Bronchial epithelial cell (primary cell): Measurements from ENCODE around the gene ALPP. TPM values are rescaled to one million over a fixed set of nuclear protein-coding genes. Genes with fewer than 3 reads are reported as not detected.
A peak's percentile ranks its signal among the peaks of the same experiment; 100 is the strongest.
"Not testable (repeated sequence)": the region's sequence is repeated elsewhere in the genome, so short reads cannot be mapped to it uniquely, and the experiment has no call there.

Source experiments
- DNase-seq: peaks from one replicate; pipeline ENCODE4 v3.0.0-alpha.2; 2010; ENCODE audit warnings: low read depth
- FAIRE-seq: peaks from 2 replicates; lab custom pipeline; 2011; peaks lifted over from hg19 to GRCh38; lab: Jason Lieb, UNC
- H3K27me3 ChIP-seq: 2 replicates; pipeline ENCODE4 v1.5.1; 2011; ENCODE audit warnings: low read length; ENCODE audit not compliant: control insufficient read depth, insufficient read depth
- H3K36me3 ChIP-seq: 2 replicates; pipeline ENCODE4 v1.5.1; 2011; ENCODE audit warnings: low read length; ENCODE audit not compliant: control insufficient read depth, insufficient read depth
- H3K4me3 ChIP-seq: 2 replicates; pipeline ENCODE4 v1.5.1; 2011; ENCODE audit warnings: mild to moderate bottlenecking, low read depth, low read length, control low read depth
- total RNA-seq: library from RNA; depleted of rRNA; stranded (reverse); fragments of >200 nt; gene quantifications from 2 replicates; pipeline ENCODE4 v1.2.1, GENCODE V29; 2014
- TF ChIP-seq, protein P1 (sequence below): IDR thresholded peaks from 2 replicates; pipeline ENCODE4 v1.5.1; 2011; ENCODE audit warnings: mild to moderate bottlenecking, moderate library complexity, low read length, control low read depth, inconsistent platforms; ENCODE audit not compliant: insufficient read depth, severe bottlenecking

Gene ALPP
- total RNA-seq, 1 donor from 2014 or later = not detected

DNA sequence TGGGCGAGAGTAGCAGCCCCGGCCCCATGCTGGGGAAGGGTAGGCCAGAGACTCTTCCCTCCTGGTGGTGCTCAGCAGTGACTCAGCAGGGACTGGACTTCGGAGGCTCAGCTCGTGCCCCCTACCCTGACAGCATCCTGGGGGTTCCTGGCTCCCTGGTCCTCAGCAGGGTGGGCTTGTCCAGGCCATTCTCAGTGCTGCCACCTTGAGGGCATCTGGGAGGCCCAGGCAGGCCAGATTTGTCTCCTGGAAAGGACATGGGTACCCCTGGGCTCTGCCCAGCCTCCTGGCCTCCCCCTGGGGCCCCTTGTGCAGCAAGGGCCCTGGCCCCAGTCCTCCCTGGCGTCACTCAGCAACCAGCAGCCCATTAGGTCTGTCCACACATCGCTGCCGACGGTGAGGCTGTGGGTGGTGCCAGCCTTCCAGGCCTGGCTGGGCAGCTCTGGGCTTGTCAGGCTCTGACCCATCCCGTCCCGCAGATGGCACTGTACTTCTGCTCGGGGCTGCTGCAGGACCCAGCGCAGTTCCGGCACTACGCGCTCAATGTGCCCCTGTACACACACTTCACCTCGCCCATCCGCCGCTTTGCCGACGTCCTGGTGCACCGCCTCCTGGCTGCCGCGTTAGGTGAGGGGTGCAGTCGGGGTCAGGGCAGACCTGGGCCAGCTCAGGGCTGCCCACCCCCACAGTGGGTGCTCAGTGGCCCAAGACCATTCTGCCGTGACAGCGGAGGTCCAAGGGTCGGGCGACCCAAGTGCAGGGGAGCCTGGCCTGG, 45.0 kb upstream of the ALPP start:
- Histone ChIP-seq H3K27me3 (no peaks in the 10 kb centered on the region), H3K36me3 (no peaks in the 10 kb centered on the region), H3K4me3 (no peak overlapping the region)
- DNase-seq = peak; percentile 51
- no peak for FAIRE-seq
- TF ChIP-seq, protein P1, sequence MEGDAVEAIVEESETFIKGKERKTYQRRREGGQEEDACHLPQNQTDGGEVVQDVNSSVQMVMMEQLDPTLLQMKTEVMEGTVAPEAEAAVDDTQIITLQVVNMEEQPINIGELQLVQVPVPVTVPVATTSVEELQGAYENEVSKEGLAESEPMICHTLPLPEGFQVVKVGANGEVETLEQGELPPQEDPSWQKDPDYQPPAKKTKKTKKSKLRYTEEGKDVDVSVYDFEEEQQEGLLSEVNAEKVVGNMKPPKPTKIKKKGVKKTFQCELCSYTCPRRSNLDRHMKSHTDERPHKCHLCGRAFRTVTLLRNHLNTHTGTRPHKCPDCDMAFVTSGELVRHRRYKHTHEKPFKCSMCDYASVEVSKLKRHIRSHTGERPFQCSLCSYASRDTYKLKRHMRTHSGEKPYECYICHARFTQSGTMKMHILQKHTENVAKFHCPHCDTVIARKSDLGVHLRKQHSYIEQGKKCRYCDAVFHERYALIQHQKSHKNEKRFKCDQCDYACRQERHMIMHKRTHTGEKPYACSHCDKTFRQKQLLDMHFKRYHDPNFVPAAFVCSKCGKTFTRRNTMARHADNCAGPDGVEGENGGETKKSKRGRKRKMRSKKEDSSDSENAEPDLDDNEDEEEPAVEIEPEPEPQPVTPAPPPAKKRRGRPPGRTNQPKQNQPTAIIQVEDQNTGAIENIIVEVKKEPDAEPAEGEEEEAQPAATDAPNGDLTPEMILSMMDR = peak; percentile 68

DNA sequence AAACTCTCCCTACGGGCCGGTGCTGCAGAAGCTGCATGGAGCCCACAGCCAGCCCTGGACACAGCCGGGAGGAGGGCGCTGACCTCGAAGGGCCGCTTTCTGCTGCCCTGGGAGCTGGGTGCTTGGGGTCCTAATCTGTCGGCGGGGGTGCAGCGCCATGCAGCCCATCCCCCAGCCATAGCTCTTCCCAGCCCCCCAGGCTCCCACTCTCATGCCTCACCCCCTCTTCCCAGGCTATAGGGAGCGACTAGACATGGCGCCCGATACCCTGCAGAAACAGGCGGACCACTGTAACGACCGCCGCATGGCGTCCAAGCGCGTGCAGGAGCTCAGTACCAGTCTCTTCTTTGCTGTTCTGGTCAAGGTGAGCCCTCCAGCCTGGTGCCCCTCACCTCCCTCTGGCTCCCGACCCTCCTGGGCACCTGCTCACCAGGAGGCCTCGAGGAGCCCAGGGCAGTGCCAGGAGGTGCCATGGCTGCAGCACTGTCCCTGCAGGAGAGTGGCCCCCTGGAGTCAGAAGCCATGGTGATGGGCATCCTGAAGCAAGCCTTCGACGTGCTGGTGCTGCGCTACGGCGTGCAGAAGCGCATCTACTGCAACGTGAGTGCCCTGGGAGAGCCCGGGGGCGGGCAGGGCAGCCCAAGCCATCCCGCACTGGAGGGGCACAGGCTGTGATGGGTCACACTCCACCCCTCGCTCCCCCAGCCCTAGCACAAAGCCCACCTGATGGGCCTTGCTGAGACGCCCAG, 44.2 kb upstream of the ALPP start:
- FAIRE-seq, DNase-seq, H3K4me3 ChIP-seq, H3K36me3 ChIP-seq, H3K27me3 ChIP-seq: not testable (repeated sequence)

DNA sequence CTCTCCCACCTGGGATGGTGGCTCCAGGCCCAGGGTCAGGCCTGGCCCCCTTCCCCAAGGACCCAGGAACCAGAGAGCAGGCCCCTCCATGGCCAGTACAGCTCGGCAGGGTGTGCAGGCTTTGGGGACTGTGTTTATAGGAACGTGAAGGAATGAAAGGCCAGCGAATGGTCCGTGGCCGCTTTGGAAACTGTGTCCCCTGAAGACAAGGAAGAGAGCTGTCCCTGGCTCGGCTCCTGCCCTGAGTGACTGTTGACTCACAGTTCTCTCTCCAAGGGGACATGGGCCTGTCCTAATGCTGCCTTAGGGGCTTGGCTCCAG, 43.7 kb upstream of the ALPP start:
- not testable (repeated sequence) for DNase-seq, H3K27me3 ChIP-seq, H3K4me3 ChIP-seq, H3K36me3 ChIP-seq, FAIRE-seq

DNA sequence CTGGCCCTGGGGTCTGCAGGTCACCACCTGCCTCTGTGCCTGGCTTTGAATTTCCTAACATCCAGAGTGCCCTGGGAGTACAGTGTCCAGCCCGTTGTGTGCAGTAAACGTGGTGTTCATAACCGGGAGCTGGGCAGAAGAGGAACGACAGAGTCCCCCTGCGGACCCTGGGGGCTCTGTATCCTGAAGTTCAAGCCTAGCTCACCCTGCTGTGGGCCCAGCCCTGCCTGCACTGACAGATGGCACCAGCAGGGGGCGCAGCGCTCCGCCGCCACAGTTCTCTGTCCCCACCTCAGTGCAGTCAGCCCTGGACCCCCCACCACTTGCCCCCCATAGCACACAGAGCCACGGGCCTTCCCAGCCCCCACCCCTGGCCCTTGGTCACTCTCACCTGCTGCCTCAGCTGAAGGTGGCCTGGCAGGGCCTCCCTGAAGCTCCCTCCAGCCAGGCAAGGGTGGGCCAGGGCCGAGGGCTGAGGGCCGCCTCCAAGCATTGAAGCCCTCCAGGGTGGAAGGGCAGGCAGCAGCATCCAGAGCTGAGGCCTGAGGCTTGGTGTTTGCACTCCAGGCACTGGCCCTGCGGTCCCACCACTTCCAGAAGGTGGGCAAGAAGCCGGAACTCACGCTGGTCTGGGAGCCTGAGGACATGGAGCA, 43.2 kb upstream of the ALPP start:
- DNase-seq, H3K36me3 ChIP-seq, H3K27me3 ChIP-seq, H3K4me3 ChIP-seq: not testable (repeated sequence)
- peak; percentile 89 for FAIRE-seq
- TF ChIP-seq, protein P1 = peak; percentile 62

DNA sequence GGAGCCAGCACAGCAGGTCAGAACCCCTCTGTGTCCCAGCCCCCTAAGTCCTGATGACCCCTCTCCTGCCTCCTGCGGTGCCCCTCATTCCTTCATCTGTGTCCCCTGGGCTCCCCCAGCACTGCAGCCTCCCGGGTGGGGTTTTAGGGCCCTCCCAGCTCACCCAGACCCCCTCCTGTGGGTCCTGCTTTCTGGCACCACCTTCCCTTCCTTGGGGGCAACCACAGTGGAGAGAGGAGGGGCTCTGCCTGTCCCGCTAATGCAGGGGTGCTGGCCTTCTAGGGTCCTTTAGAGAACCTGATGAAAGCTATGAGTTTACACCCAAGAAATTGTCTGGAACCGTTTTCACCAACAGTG, 42.7 kb upstream of the ALPP start:
- TF ChIP-seq, protein P1 = no peak
- DNase-seq (no peak), FAIRE-seq (no peak)
- no peaks in the 10 kb centered on the region for H3K27me3 ChIP-seq
- no peak overlapping the region for H3K4me3 ChIP-seq
- no peaks in the 10 kb centered on the region for H3K36me3 ChIP-seq

- Histone ChIP-seq H3K4me3 (no peak overlapping the region), H3K36me3 (no peaks in the 10 kb centered on the region), H3K27me3 (no peaks in the 10 kb centered on the region)
- TF ChIP-seq, protein P1 = no peak
- no peak for DNase-seq
- FAIRE-seq = no peak
Observed at GRCh38 chr2:232336241-232336736, 42.3 kb upstream of the ALPP start.
